MG63 (cell line): ENCODE results near the gene AKAP6. TPM values are rescaled to one million over a fixed set of nuclear protein-coding genes. Genes with fewer than 3 reads are reported as not detected.

Source experiments
- DNase-seq: peaks from one replicate; pipeline ENCODE4 v3.0.0-alpha.2; 2020
- H3K27me3 ChIP-seq: fragments of 250-450 bp; sonication (Bioruptor Pico); 2 replicates; pipeline ENCODE4 v1.5.1; 2020; ENCODE audit warnings: mild to moderate bottlenecking, moderate library complexity
- H3K36me3 ChIP-seq: fragments of 250-450 bp; sonication (Bioruptor Pico); 2 replicates; pipeline ENCODE4 v1.5.1; 2020; ENCODE audit warnings: mild to moderate bottlenecking, moderate library complexity
- H3K4me3 ChIP-seq: fragments of 250-450 bp; sonication (Bioruptor Pico); 2 replicates; pipeline ENCODE4 v1.5.1; 2020; ENCODE audit warnings: mild to moderate bottlenecking, moderate library complexity
- H3K9me3 ChIP-seq: fragments of 250-450 bp; sonication (Bioruptor Pico); 2 replicates; pipeline ENCODE4 v1.5.1; 2020; ENCODE audit warnings: mild to moderate bottlenecking, moderate library complexity
- total RNA-seq: library from RNA; depleted of rRNA; stranded (reverse); fragments of >200 nt; shearing (Covaris generic); gene quantifications from 2 replicates; pipeline ENCODE4 v1.2.3, GENCODE V29; 2014; ENCODE audit warnings: low replicate concordance

AKAP6 gene
- total RNA-seq, 1 experiment from 2014 or later = 1.7 TPM

- no peak for DNase-seq
- H3K9me3 ChIP-seq = peaks cover 2% of the 10 kb centered on the region; the same call in 1 of the 2 replicates
- no peaks in the 10 kb centered on the region for H3K36me3 ChIP-seq
- no peaks in the 10 kb centered on the region for H3K27me3 ChIP-seq
- no peak overlapping the region for H3K4me3 ChIP-seq
These were observed 255.0 kb downstream of the AKAP6 start for GRCh38 chr14:32584079-32584478.

GRCh38 chr14:32587461-32587860 lies 258.4 kb downstream of the AKAP6 start:
- Histone ChIP-seq H3K27me3 (no peaks in the 10 kb centered on the region), H3K9me3 (peaks cover 2% of the 10 kb centered on the region; the same call in 1 of the 2 replicates), H3K4me3 (no peak overlapping the region), H3K36me3 (no peaks in the 10 kb centered on the region)
- no peak for DNase-seq

GRCh38 chr14:32588448-32589320 lies 259.6 kb downstream of the AKAP6 start:
- DNase-seq = no peak
- Histone ChIP-seq H3K4me3 (no peak overlapping the region), H3K27me3 (no peaks in the 10 kb centered on the region)

GRCh38 chr14:32590157-32590556 lies 261.1 kb downstream of the AKAP6 start:
- H3K36me3 ChIP-seq = no peaks in the 10 kb centered on the region

More at GRCh38 chr14:32588448-32589320, 259.6 kb downstream of the AKAP6 start:
- Histone ChIP-seq H3K9me3 (peaks cover 2% of the 10 kb centered on the region; the same call in 1 of the 2 replicates), H3K36me3 (no peaks in the 10 kb centered on the region)

GRCh38 chr14:32593290-32593942 lies 264.3 kb downstream of the AKAP6 start:
- no peak overlapping the region for H3K4me3 ChIP-seq
- no peaks in the 10 kb centered on the region; the same call in 1 of the 2 replicates for H3K9me3 ChIP-seq
- H3K36me3 ChIP-seq = no peaks in the 10 kb centered on the region
- DNase-seq = peak; percentile 46
- no peaks in the 10 kb centered on the region for H3K27me3 ChIP-seq

More at GRCh38 chr14:32590157-32590556, 261.1 kb downstream of the AKAP6 start:
- Histone ChIP-seq H3K4me3 (no peak overlapping the region), H3K27me3 (no peaks in the 10 kb centered on the region), H3K9me3 (peaks cover 2% of the 10 kb centered on the region; the same call in 1 of the 2 replicates)
- no peak for DNase-seq

- Histone ChIP-seq H3K27me3 (no peaks in the 10 kb centered on the region), H3K36me3 (no peaks in the 10 kb centered on the region), H3K4me3 (no peak overlapping the region), H3K9me3 (no peaks in the 10 kb centered on the region)
- DNase-seq = no peak
These were observed 265.7 kb downstream of the AKAP6 start for GRCh38 chr14:32594766-32595165.

GRCh38 chr14:32595497-32595896 lies 266.4 kb downstream of the AKAP6 start:
- Histone ChIP-seq H3K36me3 (no peaks in the 10 kb centered on the region), H3K27me3 (no peaks in the 10 kb centered on the region), H3K4me3 (no peak overlapping the region), H3K9me3 (no peaks in the 10 kb centered on the region)
- DNase-seq = no peak

- Histone ChIP-seq H3K9me3 (no peaks in the 10 kb centered on the region), H3K36me3 (no peaks in the 10 kb centered on the region), H3K27me3 (no peaks in the 10 kb centered on the region), H3K4me3 (no peak overlapping the region)
- DNase-seq = no peak
These were observed 267.3 kb downstream of the AKAP6 start for GRCh38 chr14:32596390-32596789.

- Histone ChIP-seq H3K4me3 (no peak overlapping the region), H3K9me3 (no peaks in the 10 kb centered on the region), H3K36me3 (no peaks in the 10 kb centered on the region), H3K27me3 (no peaks in the 10 kb centered on the region)
- no peak for DNase-seq
These were observed 268.7 kb downstream of the AKAP6 start for GRCh38 chr14:32597771-32598170.

- no peak for DNase-seq
These were observed 272.0 kb downstream of the AKAP6 start for GRCh38 chr14:32601069-32601468.

GRCh38 chr14:32601906-32602305 lies 272.8 kb downstream of the AKAP6 start:
- Histone ChIP-seq H3K27me3 (no peaks in the 10 kb centered on the region), H3K9me3 (no peaks in the 10 kb centered on the region), H3K36me3 (no peaks in the 10 kb centered on the region), H3K4me3 (no peak overlapping the region)
- DNase-seq = no peak

More at GRCh38 chr14:32601069-32601468, 272.0 kb downstream of the AKAP6 start:
- no peaks in the 10 kb centered on the region for H3K36me3 ChIP-seq
- H3K9me3 ChIP-seq = no peaks in the 10 kb centered on the region
- no peaks in the 10 kb centered on the region for H3K27me3 ChIP-seq
- no peak overlapping the region for H3K4me3 ChIP-seq

GRCh38 chr14:32602699-32603098 lies 273.6 kb downstream of the AKAP6 start:
- DNase-seq = no peak
- Histone ChIP-seq H3K36me3 (no peaks in the 10 kb centered on the region), H3K4me3 (no peak overlapping the region), H3K9me3 (no peaks in the 10 kb centered on the region), H3K27me3 (no peaks in the 10 kb centered on the region)

GRCh38 chr14:32603992-32604565 lies 275.0 kb downstream of the AKAP6 start:
- Histone ChIP-seq H3K27me3 (no peaks in the 10 kb centered on the region), H3K4me3 (no peak overlapping the region), H3K9me3 (no peaks in the 10 kb centered on the region), H3K36me3 (no peaks in the 10 kb centered on the region)
- no peak for DNase-seq

- DNase-seq = no peak
- H3K36me3 ChIP-seq = no peaks in the 10 kb centered on the region
- no peak overlapping the region for H3K4me3 ChIP-seq
- H3K27me3 ChIP-seq = no peaks in the 10 kb centered on the region
- H3K9me3 ChIP-seq = no peaks in the 10 kb centered on the region
These were observed 277.2 kb downstream of the AKAP6 start for GRCh38 chr14:32606301-32606700.

- Histone ChIP-seq H3K27me3 (no peaks in the 10 kb centered on the region), H3K4me3 (no peak overlapping the region), H3K9me3 (no peaks in the 10 kb centered on the region), H3K36me3 (no peaks in the 10 kb centered on the region)
- no peak for DNase-seq
These were observed 278.3 kb downstream of the AKAP6 start for GRCh38 chr14:32607399-32607798.

GRCh38 chr14:32608857-32609256 lies 279.8 kb downstream of the AKAP6 start:
- Histone ChIP-seq H3K4me3 (no peak overlapping the region), H3K36me3 (no peaks in the 10 kb centered on the region), H3K27me3 (no peaks in the 10 kb centered on the region), H3K9me3 (no peaks in the 10 kb centered on the region)
- peak; percentile 79 for DNase-seq

- Histone ChIP-seq H3K9me3 (no peaks in the 10 kb centered on the region), H3K27me3 (no peaks in the 10 kb centered on the region), H3K4me3 (no peak overlapping the region), H3K36me3 (no peaks in the 10 kb centered on the region)
- DNase-seq = no peak
These were observed 280.3 kb downstream of the AKAP6 start for GRCh38 chr14:32609388-32609787.
